ENCODE results near the gene AOPEP. TPM values are rescaled to one million over a fixed set of nuclear protein-coding genes. Genes with fewer than 3 reads are reported as not detected.

AOPEP gene
- total and polyA plus RNA-seq, 2 of the 13 experiments (the other 11 are each of a cell fraction or from before 2014, with no cell fraction given), result 22.2 to 41.6 TPM

DNA sequence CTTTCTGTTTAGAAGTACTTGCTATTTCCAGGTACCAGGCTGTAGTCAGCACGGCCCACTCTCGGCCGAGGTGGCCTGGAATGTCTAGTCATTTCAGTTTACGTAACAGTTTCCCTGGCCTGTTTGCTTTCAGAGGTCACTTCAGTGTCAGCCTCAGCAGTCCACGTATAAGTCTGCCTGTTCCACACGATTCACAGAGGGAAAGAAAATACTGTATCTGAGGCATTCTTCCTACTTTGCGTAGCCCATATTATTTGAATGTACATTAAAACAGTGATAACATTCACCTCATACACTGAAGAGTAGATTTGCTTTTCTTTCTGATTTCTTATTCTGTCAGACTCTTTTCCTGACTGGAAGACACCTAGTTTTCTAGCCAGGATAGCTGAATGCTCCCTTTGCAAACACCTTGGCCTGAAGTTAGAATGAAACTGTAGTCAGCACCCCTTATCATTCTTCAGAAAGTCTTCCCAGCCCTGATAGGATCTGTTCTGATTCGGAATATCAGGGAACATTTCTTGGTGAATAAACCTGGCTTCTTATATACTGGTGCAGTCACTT is 140.9 kb downstream of the AOPEP start (continued):
- no peak for TF ChIP-seq ZBTB3 (CRISPR knock-in tag; IDR thresholded peaks at IDR 0.05; ENCODE audit: borderline replicate concordance, low read depth)
- TF ChIP-seq, protein P1, sequence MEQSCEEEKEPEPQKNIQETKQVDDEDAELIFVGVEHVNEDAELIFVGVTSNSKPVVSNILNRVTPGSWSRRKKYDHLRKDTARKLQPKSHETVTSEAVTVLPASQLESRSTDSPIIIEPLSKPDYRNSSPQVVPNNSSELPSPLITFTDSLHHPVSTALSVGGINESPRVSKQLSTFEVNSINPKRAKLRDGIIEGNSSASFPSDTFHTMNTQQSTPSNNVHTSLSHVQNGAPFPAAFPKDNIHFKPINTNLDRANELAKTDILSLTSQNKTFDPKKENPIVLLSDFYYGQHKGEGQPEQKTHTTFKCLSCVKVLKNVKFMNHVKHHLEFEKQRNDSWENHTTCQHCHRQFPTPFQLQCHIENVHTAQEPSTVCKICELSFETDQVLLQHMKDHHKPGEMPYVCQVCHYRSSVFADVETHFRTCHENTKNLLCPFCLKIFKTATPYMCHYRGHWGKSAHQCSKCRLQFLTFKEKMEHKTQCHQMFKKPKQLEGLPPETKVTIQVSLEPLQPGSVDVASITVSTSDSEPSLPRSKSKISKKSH (CRISPR knock-in tag; IDR thresholded peaks at IDR 0.05; ENCODE audit: borderline replicate concordance), result no peak
- TF ChIP-seq ZNF510 (CRISPR knock-in tag; IDR thresholded peaks at IDR 0.05; ENCODE audit: low read depth), result no peak
- no peak for TF ChIP-seq RORA (CRISPR knock-in tag; IDR thresholded peaks at IDR 0.05)
- peak; percentile 61 for TF ChIP-seq RCOR2 (CRISPR knock-in tag; IDR thresholded peaks at IDR 0.05)
- no peak for TF ChIP-seq MBD4 (IDR thresholded peaks at IDR 0.05; ENCODE audit: borderline replicate concordance, low read length)
- no peak for TF ChIP-seq PHF20 (CRISPR knock-in tag; IDR thresholded peaks at IDR 0.05)
- no peak for TF ChIP-seq TRIM24 (CRISPR knock-in tag; IDR thresholded peaks at IDR 0.05)
- peak; percentile 66; the same call in 1 of the 2 replicates for TF ChIP-seq ZKSCAN8 (CRISPR knock-in tag; IDR thresholded peaks at IDR 0.05; ENCODE audit: borderline replicate concordance)
- TF ChIP-seq PAX8 (CRISPR knock-in tag; IDR thresholded peaks at IDR 0.05; ENCODE audit: borderline replicate concordance), result no peak
- TF ChIP-seq NFRKB (IDR thresholded peaks at IDR 0.05), result no peak
- peak; percentile 83; the same call in 1 of the 2 replicates for TF ChIP-seq FOXK1 (CRISPR knock-in tag; IDR thresholded peaks at IDR 0.05; ENCODE audit: borderline replicate concordance, low read depth)
- no peak for TF ChIP-seq ZNF605 (CRISPR knock-in tag; IDR thresholded peaks at IDR 0.05)
- TF ChIP-seq TCF7L2 (IDR thresholded peaks at IDR 0.05; ENCODE audit: low read depth, low read length), result no peak
- TF ChIP-seq SP4 (CRISPR knock-in tag; IDR thresholded peaks at IDR 0.05), result no peak
- TF ChIP-seq, protein P2, sequence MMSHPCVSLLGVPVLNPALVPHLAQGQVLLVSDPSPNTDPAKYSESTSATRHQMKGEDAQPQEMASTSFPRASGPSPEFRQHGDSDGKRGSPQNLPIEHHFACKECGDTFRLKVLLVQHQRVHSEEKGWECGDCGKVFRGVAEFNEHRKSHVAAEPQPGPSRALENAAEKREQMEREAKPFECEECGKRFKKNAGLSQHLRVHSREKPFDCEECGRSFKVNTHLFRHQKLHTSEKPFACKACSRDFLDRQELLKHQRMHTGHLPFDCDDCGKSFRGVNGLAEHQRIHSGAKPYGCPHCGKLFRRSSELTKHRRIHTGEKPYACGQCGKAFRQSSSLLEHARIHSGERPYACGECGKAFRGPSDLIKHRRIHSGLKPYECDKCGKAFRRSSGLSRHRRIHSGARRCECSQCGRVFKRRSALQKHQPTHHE (CRISPR knock-in tag; IDR thresholded peaks at IDR 0.05; ENCODE audit: borderline replicate concordance), result no peak
- TF ChIP-seq, protein P3, sequence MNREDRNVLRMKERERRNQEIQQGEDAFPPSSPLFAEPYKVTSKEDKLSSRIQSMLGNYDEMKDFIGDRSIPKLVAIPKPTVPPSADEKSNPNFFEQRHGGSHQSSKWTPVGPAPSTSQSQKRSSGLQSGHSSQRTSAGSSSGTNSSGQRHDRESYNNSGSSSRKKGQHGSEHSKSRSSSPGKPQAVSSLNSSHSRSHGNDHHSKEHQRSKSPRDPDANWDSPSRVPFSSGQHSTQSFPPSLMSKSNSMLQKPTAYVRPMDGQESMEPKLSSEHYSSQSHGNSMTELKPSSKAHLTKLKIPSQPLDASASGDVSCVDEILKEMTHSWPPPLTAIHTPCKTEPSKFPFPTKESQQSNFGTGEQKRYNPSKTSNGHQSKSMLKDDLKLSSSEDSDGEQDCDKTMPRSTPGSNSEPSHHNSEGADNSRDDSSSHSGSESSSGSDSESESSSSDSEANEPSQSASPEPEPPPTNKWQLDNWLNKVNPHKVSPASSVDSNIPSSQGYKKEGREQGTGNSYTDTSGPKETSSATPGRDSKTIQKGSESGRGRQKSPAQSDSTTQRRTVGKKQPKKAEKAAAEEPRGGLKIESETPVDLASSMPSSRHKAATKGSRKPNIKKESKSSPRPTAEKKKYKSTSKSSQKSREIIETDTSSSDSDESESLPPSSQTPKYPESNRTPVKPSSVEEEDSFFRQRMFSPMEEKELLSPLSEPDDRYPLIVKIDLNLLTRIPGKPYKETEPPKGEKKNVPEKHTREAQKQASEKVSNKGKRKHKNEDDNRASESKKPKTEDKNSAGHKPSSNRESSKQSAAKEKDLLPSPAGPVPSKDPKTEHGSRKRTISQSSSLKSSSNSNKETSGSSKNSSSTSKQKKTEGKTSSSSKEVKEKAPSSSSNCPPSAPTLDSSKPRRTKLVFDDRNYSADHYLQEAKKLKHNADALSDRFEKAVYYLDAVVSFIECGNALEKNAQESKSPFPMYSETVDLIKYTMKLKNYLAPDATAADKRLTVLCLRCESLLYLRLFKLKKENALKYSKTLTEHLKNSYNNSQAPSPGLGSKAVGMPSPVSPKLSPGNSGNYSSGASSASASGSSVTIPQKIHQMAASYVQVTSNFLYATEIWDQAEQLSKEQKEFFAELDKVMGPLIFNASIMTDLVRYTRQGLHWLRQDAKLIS (CRISPR knock-in tag; IDR thresholded peaks at IDR 0.05), result no peak
- TF ChIP-seq MXD4 (CRISPR knock-in tag; IDR thresholded peaks at IDR 0.05), result no peak; the same call in 1 of the 2 replicates
- TF ChIP-seq, protein P4, sequence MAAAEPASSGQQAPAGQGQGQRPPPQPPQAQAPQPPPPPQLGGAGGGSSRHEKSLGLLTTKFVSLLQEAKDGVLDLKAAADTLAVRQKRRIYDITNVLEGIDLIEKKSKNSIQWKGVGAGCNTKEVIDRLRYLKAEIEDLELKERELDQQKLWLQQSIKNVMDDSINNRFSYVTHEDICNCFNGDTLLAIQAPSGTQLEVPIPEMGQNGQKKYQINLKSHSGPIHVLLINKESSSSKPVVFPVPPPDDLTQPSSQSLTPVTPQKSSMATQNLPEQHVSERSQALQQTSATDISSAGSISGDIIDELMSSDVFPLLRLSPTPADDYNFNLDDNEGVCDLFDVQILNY (CRISPR knock-in tag; conservative IDR thresholded peaks at IDR 0.05), result no peak
- no peak for TF ChIP-seq ZIK1 (CRISPR knock-in tag; IDR thresholded peaks at IDR 0.05; ENCODE audit: borderline replicate concordance, low read depth)
- no peak for TF ChIP-seq HHEX (CRISPR knock-in tag; IDR thresholded peaks at IDR 0.05)
- no peak for TF ChIP-seq AGO1 (IDR thresholded peaks at IDR 0.05; ENCODE audit: low read depth, low read length, poor library complexity, severe bottlenecking)
- TF ChIP-seq PCBP2 (optimal IDR thresholded peaks at IDR 0.05; ENCODE audit: low read depth, low read length, poor library complexity, severe bottlenecking), result no peak
- TF ChIP-seq ZZZ3 (CRISPR knock-in tag; IDR thresholded peaks at IDR 0.05; ENCODE audit: borderline replicate concordance), result no peak
